ENCODE data around the gene PSMG3. TPM values are rescaled to one million over a fixed set of nuclear protein-coding genes. Genes with fewer than 3 reads are reported as not detected.
"Not testable (repeated sequence)": the region's sequence is repeated elsewhere in the genome, so short reads cannot be mapped to it uniquely, and the experiment has no call there.

PSMG3 gene
- total RNA-seq, 1 donor from 2014 or later: 33.7 TPM

- intact Hi-C loops (cut with micrococcal nuclease): no loop called here
Measured at GRCh38 chr7:1597066-1597760, 27.4 kb upstream of the PSMG3 start.

DNA sequence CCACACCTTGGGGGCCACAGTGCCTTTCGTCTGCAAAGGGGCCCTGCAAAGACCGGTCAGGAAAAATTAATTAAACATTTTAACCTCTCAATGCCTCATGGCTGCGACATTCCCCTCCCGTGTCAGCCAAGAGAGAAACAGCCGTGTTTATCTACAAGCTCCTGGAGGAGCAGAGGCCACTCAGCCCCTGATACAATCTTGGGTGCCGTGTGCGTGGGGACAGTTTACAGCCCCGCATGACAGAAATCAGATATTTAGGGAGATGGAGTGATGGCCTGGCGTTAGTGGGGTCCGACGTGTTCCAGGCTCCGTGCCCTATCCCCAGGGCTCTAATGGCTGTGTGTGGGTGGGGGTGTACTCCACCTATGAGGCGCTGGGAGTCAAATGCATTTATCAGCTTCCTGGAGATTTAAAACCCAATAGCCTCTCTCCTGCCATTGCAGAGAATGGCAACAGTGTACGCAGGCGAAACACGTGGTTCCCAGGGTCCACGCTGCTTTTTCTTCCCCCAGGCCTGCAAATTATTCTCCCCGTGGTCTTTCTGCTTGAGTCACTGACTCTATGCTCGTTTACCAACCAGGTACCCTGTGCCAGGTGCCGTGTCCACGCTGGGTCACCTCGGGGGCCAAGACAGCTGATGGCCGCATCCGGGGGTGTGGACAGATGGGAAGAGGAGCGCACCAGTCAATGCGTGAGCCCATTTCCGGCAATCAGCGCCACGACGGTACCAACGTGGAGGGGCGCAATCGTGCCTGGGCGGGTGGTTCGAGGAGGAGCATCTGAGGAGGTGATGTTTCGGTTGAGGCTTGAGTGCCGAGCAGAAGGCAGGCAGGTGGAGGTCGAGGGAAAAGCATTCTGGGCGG is 26.6 kb upstream of the PSMG3 start:
- intact Hi-C loops (cut with micrococcal nuclease): no loop called here

DNA sequence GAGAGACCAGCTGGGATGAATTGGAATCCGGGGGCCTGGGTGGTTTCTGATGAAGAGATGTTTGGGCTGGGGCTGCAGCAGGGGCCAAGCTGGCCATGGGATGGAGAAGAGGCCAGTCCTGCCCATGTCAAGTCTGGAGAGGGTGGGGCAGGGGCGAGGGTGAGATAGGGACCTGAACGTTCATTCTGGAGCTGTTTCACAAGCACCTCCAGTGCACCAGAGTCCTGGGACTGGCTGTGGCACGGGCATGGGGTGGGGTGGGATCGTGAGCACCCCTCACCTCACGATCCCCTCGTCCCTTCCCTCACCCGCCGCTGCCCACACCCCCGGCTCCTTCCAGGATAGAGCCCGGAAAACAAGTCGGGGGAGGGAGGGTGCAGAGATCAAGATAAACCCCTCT is 25.8 kb upstream of the PSMG3 start:
- intact Hi-C loops (cut with micrococcal nuclease): no loop called here

- intact Hi-C loops (cut with micrococcal nuclease): no loop called here
Measured at GRCh38 chr7:1595027-1595426, 25.2 kb upstream of the PSMG3 start.

GRCh38 chr7:1593904-1594421 is 24.1 kb upstream of the PSMG3 start:
- intact Hi-C loops (cut with micrococcal nuclease): no loop called here

- intact Hi-C loops (cut with micrococcal nuclease): no loop called here
Measured at GRCh38 chr7:1593091-1593866, 23.4 kb upstream of the PSMG3 start.

- intact Hi-C loops (cut with micrococcal nuclease): no loop called here
Measured at GRCh38 chr7:1592299-1592871, 22.6 kb upstream of the PSMG3 start.

GRCh38 chr7:1591876-1592275 is 22.0 kb upstream of the PSMG3 start:
- intact Hi-C loops (cut with micrococcal nuclease): no loop called here

DNA sequence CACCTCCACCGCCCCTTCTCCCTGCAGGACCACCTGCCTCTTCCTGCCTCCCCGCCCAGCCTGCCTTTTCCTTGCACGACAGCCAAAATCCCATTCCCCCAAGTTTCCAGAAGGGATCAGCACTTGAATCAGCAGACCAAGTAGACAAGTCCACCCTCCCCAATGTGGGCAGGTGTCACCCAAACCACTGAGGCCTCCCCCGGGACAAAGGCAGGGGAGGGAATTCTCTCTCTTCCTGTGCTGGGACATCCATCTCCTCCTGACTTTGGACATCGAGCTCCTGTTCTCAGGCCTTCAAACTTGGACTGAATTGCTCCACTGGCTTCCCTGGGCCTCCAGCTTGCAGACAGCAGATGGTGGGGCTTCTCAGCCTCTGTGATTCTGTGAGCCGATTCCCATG is 21.6 kb upstream of the PSMG3 start:
- intact Hi-C loops (cut with micrococcal nuclease): no loop called here

GRCh38 chr7:1590887-1591286 is 21.1 kb upstream of the PSMG3 start:
- intact Hi-C loops (cut with micrococcal nuclease): no loop called here

DNA sequence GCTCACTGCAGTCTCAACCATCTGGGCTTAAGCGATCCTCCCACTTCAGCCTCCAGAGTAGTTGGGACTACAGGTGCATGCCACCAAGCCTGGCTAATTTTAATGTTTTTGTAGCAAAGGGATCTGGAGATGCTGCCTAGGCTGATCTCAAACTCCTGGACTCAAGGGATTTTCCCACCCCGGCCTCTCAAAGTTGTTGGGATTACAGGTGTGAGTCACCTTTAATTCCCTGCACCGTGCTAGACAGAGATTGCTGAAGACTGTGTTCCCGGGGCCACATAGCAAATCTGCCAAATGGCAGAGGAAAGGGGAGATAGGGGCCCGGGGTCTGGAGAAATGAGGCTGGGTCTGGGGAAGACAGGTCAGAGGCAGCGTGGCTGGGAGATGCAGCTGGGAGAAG is 20.6 kb upstream of the PSMG3 start:
- intact Hi-C loops (cut with micrococcal nuclease): no loop called here

DNA sequence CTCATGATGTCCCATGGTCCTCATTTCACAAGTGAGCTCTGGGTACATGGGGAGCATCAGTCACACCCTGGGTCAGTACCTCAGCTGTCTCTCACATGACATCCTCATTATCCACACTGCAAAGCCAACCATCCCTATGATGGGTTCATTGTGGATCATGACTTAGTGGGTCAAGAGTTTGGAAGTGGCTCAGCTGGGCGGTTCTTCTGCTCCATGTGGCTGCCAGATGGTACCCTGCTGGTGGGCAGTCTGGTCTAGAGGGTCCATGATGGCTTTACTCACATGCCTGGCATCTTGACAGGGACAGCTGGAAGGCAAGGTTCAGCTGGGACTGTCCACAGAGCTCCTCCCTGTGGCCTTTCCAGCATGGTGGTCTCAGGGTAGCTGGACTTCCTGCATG is 19.1 kb upstream of the PSMG3 start:
- intact Hi-C loops (cut with micrococcal nuclease): no loop called here

- intact Hi-C loops (cut with micrococcal nuclease): no loop called here
Measured at GRCh38 chr7:1587738-1588137, 17.9 kb upstream of the PSMG3 start.

GRCh38 chr7:1586827-1587705 is 17.2 kb upstream of the PSMG3 start:
- intact Hi-C loops (cut with micrococcal nuclease): no loop called here

- intact Hi-C loops (cut with micrococcal nuclease): no loop called here
Measured at GRCh38 chr7:1586126-1586826, 16.4 kb upstream of the PSMG3 start.

GRCh38 chr7:1585142-1585981 is 15.5 kb upstream of the PSMG3 start:
- intact Hi-C loops (cut with micrococcal nuclease): no loop called here

DNA sequence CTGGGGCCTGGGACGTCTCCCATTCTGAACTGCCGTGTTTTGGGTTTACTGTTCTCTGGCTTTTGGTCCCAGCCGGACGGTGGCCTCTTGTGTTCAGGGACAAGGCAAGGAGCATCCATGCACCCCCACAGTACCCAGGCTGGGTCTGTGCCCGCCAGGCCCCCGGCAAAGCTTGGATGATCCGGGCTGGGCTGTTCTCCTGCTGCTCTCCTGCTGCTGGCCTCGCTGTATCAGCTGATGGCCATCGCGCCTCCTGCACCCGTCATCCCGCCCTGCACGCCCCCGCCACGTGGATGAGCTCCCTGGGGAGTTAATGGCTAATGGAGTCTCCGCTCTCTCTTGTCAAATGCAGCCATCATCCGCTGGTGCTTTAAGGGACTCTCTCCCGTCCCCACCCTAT is 14.9 kb upstream of the PSMG3 start:
- intact Hi-C loops (cut with micrococcal nuclease): no loop called here

GRCh38 chr7:1583241-1583930 is 13.6 kb upstream of the PSMG3 start:
- intact Hi-C loops (cut with micrococcal nuclease): not testable (repeated sequence)
